ENCODE measurements around the gene C1QTNF9.
A peak's percentile ranks its signal among the peaks of the same experiment; 100 is the strongest.
"Not testable (repeated sequence)": the region's sequence is repeated elsewhere in the genome, so short reads cannot be mapped to it uniquely, and the experiment has no call there.

C1QTNF9 gene, protein sequence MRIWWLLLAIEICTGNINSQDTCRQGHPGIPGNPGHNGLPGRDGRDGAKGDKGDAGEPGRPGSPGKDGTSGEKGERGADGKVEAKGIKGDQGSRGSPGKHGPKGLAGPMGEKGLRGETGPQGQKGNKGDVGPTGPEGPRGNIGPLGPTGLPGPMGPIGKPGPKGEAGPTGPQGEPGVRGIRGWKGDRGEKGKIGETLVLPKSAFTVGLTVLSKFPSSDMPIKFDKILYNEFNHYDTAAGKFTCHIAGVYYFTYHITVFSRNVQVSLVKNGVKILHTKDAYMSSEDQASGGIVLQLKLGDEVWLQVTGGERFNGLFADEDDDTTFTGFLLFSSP
- total RNA-seq: 0.09 to 0.77 (median 0.35) reads per million in 3 donors

DNA sequence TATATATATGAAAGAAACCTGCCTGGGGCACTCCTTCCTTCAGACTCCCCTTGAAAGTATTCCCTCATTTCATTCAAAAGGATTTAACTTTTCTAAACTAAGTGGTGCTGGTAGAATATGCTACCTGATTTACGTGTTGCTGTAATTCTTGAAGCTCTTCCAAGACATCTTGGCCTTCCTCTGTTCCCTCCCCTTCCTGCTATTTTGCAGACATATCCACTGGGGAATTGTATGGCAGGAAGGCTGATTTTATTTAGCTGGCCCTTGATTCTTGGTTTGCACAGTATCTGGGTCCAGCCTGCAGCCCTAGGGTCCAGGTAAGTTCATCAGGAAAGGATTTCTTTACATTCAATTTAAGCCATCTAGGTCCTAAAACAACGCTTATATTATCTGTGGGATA lies at the start of gene C1QTNF9:
C1QTNF9 (plus strand) TSS at position 281 of the 400 bp plus-strand sequence. CDS start 6,424 bp downstream, outside the sequence.
- H3K27me3 ChIP-seq (replicated peaks; ENCODE audit: control insufficient read depth, insufficient read depth, low read length, poor library complexity, severe bottlenecking); DNase-seq; H3K9me3 ChIP-seq (ENCODE audit: control insufficient read depth, low read length); H3K4me3 ChIP-seq (ENCODE audit: insufficient read depth, low read depth, low read length, poor library complexity, severe bottlenecking); H3K4me1 ChIP-seq (ENCODE audit: control insufficient read depth, insufficient read depth, low read length, poor library complexity, severe bottlenecking); H3K27ac ChIP-seq (ENCODE audit: insufficient read depth, low read length, poor library complexity, severe bottlenecking): not testable (repeated sequence)
- peaks cover 20% of the 10 kb centered on the region for H3K36me3 ChIP-seq (ENCODE audit: control insufficient read depth, insufficient read depth, low read length)

DNA sequence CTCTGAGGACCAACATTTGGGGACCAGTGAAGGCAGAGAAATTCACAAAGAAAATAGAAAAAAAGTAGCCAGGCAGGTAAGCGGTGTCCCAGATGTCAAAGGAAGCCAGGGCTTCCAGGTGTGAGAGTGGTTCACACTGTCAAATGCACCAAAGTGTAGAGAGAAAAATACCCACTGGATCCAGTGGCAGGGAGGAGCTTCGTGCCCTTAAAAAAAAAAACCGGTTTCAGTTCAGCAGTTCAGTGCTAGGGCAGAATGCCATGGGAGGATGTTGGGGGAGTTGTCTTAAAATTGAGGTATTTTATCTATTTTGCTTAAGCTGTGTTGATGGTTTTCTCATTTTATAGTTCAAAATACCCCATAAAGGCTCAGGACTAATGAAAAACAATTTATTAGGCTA lies 47.8 kb upstream of the C1QTNF9 start:
- no peaks in the 10 kb centered on the region for H3K9me3 ChIP-seq (ENCODE audit: control insufficient read depth, low read length)
- peak overlapping the region; percentile 59 for H3K27ac ChIP-seq (ENCODE audit: insufficient read depth, low read length, poor library complexity, severe bottlenecking)
- no peaks in the 10 kb centered on the region for H3K27me3 ChIP-seq (replicated peaks; ENCODE audit: control insufficient read depth, insufficient read depth, low read length, poor library complexity, severe bottlenecking)
- peak in 2 of 3 donors; percentile 25 to 26 for DNase-seq
- peaks cover 73% of the 10 kb centered on the region for H3K4me1 ChIP-seq (ENCODE audit: control insufficient read depth, insufficient read depth, low read length, poor library complexity, severe bottlenecking)
- no peaks in the 10 kb centered on the region for H3K36me3 ChIP-seq (ENCODE audit: control insufficient read depth, insufficient read depth, low read length)
- H3K4me3 ChIP-seq (ENCODE audit: insufficient read depth, low read depth, low read length, poor library complexity, severe bottlenecking): peak overlapping the region; percentile 19

DNA sequence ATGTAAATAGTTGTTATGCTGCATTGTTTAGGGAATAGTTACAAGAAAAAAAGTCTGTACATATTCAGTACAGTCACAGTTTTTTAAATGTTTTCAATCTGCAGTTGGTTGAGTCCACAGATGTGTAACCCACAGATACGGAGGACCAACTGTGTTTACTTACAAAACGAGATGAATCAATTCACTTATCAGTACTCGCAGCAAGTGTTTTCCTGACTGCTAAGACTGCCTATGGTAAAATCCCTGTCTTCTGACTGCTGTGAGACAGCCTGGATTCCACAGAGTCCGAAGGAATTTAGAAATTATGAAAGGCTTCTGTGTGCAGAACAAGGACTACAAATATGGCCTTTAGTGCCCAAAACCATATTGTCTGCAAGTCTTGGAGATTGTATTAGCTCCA lies 45.7 kb upstream of the C1QTNF9 start:
- Histone ChIP-seq H3K4me3 (ENCODE audit: insufficient read depth, low read depth, low read length, poor library complexity, severe bottlenecking) (peak overlapping the region; percentile 9), H3K27ac (ENCODE audit: insufficient read depth, low read length, poor library complexity, severe bottlenecking) (peak overlapping the region; percentile 80), H3K36me3 (ENCODE audit: control insufficient read depth, insufficient read depth, low read length) (no peaks in the 10 kb centered on the region), H3K4me1 (ENCODE audit: control insufficient read depth, insufficient read depth, low read length, poor library complexity, severe bottlenecking) (peaks cover 78% of the 10 kb centered on the region), H3K9me3 (ENCODE audit: control insufficient read depth, low read length) (no peaks in the 10 kb centered on the region), H3K27me3 (replicated peaks; ENCODE audit: control insufficient read depth, insufficient read depth, low read length, poor library complexity, severe bottlenecking) (no peaks in the 10 kb centered on the region)
- DNase-seq: no peak

DNA sequence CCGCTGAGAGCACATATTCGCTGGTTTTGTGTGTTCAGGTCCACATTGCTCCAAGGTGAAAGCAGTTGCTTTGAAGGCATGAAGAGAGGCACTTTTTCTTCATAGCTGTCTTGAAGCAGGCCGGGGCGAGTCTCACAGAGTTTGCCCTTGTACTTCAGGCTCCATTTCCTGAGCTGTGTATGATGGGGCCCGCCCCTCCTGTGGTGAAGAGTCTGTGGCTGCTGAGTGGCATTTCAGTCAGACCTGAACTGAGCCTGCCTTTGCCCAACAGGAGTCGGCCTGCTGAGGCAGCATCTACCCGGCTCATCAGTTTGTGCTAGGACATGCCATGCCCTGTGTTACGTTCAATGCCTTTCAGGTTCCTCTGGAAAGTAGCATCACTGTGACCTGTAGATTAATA lies 44.4 kb upstream of the C1QTNF9 start:
- H3K4me1 ChIP-seq (ENCODE audit: control insufficient read depth, insufficient read depth, low read length, poor library complexity, severe bottlenecking): peaks cover 78% of the 10 kb centered on the region
- no peaks in the 10 kb centered on the region for H3K9me3 ChIP-seq (ENCODE audit: control insufficient read depth, low read length)
- H3K36me3 ChIP-seq (ENCODE audit: control insufficient read depth, insufficient read depth, low read length): no peaks in the 10 kb centered on the region
- peak; percentile 72 to 79 (median 74) for DNase-seq
- H3K4me3 ChIP-seq (ENCODE audit: insufficient read depth, low read depth, low read length, poor library complexity, severe bottlenecking): peak overlapping the region; percentile 26
- no peaks in the 10 kb centered on the region for H3K27me3 ChIP-seq (replicated peaks; ENCODE audit: control insufficient read depth, insufficient read depth, low read length, poor library complexity, severe bottlenecking)
- peak overlapping the region; percentile 80 for H3K27ac ChIP-seq (ENCODE audit: insufficient read depth, low read length, poor library complexity, severe bottlenecking)

DNA sequence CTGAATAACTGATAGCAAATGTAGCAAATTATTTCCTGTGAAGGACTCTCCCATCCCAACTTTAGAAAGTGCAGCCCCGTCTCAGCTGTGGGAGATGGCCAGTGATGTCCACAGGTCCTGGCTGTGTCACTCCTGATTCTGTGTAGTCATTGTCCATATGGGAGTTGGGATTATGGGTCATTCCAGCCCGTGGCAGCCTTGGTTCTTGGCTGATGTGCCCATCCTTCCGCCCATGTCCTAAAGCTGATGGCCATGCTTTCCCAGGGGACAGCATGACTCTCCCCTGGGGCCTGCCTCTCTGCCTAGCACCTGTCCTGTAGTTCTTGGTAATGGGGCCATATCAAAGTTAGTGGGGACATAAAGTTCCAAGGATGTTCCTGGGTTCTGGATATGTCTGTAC lies 43.9 kb upstream of the C1QTNF9 start:
- Histone ChIP-seq H3K36me3 (ENCODE audit: control insufficient read depth, insufficient read depth, low read length) (no peaks in the 10 kb centered on the region), H3K4me1 (ENCODE audit: control insufficient read depth, insufficient read depth, low read length, poor library complexity, severe bottlenecking) (peaks cover 78% of the 10 kb centered on the region), H3K27ac (ENCODE audit: insufficient read depth, low read length, poor library complexity, severe bottlenecking) (peak overlapping the region; percentile 80), H3K27me3 (replicated peaks; ENCODE audit: control insufficient read depth, insufficient read depth, low read length, poor library complexity, severe bottlenecking) (no peaks in the 10 kb centered on the region), H3K4me3 (ENCODE audit: insufficient read depth, low read depth, low read length, poor library complexity, severe bottlenecking) (peak overlapping the region; percentile 26), H3K9me3 (ENCODE audit: control insufficient read depth, low read length) (no peaks in the 10 kb centered on the region)
- DNase-seq: no peak

DNA sequence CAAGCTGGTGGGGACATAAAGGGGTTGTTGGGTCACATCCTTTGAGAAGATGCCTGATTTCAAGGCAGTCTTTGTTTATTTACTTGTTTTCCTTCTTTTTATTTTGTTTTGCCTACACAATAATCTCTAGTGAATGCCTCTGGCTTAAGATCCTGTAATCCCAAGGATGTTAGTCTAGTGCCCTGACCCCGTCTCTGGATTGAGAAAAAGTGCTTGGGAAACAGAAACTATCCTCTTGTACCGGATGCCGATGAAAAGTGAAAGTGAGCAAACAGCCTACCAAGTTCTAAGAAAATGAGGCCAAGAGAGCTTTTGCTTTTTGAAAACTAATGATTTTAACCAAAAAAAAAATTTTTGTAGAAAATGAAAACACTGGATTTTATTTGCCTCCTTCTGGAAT lies 42.1 kb upstream of the C1QTNF9 start:
- peak overlapping the region; percentile 80 for H3K27ac ChIP-seq (ENCODE audit: insufficient read depth, low read length, poor library complexity, severe bottlenecking)
- peak overlapping the region; percentile 31 for H3K4me3 ChIP-seq (ENCODE audit: insufficient read depth, low read depth, low read length, poor library complexity, severe bottlenecking)
- peaks cover 66% of the 10 kb centered on the region for H3K4me1 ChIP-seq (ENCODE audit: control insufficient read depth, insufficient read depth, low read length, poor library complexity, severe bottlenecking)
- no peaks in the 10 kb centered on the region for H3K27me3 ChIP-seq (replicated peaks; ENCODE audit: control insufficient read depth, insufficient read depth, low read length, poor library complexity, severe bottlenecking)
- H3K9me3 ChIP-seq (ENCODE audit: control insufficient read depth, low read length): no peaks in the 10 kb centered on the region
- H3K36me3 ChIP-seq (ENCODE audit: control insufficient read depth, insufficient read depth, low read length): no peaks in the 10 kb centered on the region
- peak in 1 of 3 donors; percentile 31 for DNase-seq

DNA sequence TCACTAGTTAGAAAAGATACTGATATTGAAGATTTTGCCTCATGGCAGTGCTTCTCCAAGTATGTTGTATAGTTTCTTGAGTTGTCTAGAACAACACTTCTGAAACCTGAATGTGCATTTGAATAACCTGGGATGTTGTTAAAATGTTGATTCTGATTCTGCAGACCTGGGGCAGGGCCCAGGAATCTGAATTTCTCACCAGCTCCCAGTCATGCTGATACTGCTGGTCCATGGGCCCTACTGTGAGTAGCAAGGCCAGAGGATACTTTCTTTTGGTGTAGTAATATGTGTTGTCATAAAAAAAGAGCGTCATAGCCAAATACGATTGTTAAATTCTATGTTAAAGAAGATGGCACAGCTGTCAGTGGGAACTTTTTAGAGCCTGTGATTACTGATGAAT lies 41.6 kb upstream of the C1QTNF9 start:
- no peak for DNase-seq
- peak overlapping the region; percentile 31 for H3K4me3 ChIP-seq (ENCODE audit: insufficient read depth, low read depth, low read length, poor library complexity, severe bottlenecking)
- H3K9me3 ChIP-seq (ENCODE audit: control insufficient read depth, low read length): no peaks in the 10 kb centered on the region
- no peaks in the 10 kb centered on the region for H3K36me3 ChIP-seq (ENCODE audit: control insufficient read depth, insufficient read depth, low read length)
- no peaks in the 10 kb centered on the region for H3K27me3 ChIP-seq (replicated peaks; ENCODE audit: control insufficient read depth, insufficient read depth, low read length, poor library complexity, severe bottlenecking)
- peaks cover 66% of the 10 kb centered on the region for H3K4me1 ChIP-seq (ENCODE audit: control insufficient read depth, insufficient read depth, low read length, poor library complexity, severe bottlenecking)
- peak overlapping the region; percentile 80 for H3K27ac ChIP-seq (ENCODE audit: insufficient read depth, low read length, poor library complexity, severe bottlenecking)

DNA sequence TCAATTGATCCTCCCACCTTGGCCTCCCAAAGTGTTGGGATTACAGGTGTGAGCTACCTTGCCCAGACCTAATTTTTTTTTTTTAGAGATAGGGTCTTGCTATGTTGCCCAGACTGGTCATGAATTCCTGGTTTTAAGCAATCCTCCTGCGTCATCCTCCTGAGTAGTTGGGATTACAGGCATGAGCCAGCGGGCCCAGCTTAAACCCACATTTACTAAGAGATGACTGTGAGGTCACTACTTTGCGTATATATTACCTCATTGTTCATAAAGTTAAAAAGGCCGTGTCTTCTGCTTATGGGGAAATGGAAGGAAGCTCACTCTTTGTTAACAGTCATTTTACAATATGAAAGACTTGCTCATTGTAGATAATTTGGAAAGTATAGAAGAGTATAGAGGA lies 39.6 kb upstream of the C1QTNF9 start:
- DNase-seq: no peak
- no peaks in the 10 kb centered on the region for H3K9me3 ChIP-seq (ENCODE audit: control insufficient read depth, low read length)
- no peaks in the 10 kb centered on the region for H3K36me3 ChIP-seq (ENCODE audit: control insufficient read depth, insufficient read depth, low read length)
- peaks cover 67% of the 10 kb centered on the region for H3K4me1 ChIP-seq (ENCODE audit: control insufficient read depth, insufficient read depth, low read length, poor library complexity, severe bottlenecking)
- no peaks in the 10 kb centered on the region for H3K27me3 ChIP-seq (replicated peaks; ENCODE audit: control insufficient read depth, insufficient read depth, low read length, poor library complexity, severe bottlenecking)
- H3K27ac ChIP-seq (ENCODE audit: insufficient read depth, low read length, poor library complexity, severe bottlenecking): peak overlapping the region; percentile 96
- peak overlapping the region; percentile 52 for H3K4me3 ChIP-seq (ENCODE audit: insufficient read depth, low read depth, low read length, poor library complexity, severe bottlenecking)

DNA sequence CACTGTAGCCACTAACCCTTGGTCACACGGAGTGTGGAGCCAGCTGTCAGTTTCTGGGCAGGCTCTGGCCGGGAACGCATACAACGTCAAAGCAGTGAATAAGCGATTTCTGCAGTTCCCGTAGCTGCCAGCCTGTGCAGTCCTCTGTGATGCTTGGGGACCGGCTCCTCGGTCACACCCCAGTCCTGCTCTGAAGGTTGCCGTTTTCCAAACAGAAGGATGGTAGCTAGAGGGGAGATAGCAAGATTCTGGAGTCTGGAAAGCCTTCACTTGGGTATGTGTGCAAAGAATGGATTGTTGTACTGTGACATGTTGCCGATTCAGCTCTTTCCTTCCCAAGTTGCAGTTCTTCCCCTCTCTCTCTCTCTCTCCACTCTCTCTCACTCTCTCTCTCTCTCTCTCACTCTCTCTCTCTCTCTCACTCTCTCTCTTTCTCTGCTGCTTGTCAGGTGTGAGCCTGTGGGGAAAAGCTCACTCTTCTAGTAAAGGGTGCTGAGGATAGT lies 38.7 kb upstream of the C1QTNF9 start:
- Histone ChIP-seq H3K4me1 (ENCODE audit: control insufficient read depth, insufficient read depth, low read length, poor library complexity, severe bottlenecking) (peaks cover 68% of the 10 kb centered on the region), H3K27ac (ENCODE audit: insufficient read depth, low read length, poor library complexity, severe bottlenecking) (peak overlapping the region; percentile 96), H3K27me3 (replicated peaks; ENCODE audit: control insufficient read depth, insufficient read depth, low read length, poor library complexity, severe bottlenecking) (no peaks in the 10 kb centered on the region), H3K9me3 (ENCODE audit: control insufficient read depth, low read length) (no peaks in the 10 kb centered on the region), H3K36me3 (ENCODE audit: control insufficient read depth, insufficient read depth, low read length) (no peaks in the 10 kb centered on the region), H3K4me3 (ENCODE audit: insufficient read depth, low read depth, low read length, poor library complexity, severe bottlenecking) (peak overlapping the region; percentile 52)
- DNase-seq: peak; percentile 42 to 57 (median 48)

DNA sequence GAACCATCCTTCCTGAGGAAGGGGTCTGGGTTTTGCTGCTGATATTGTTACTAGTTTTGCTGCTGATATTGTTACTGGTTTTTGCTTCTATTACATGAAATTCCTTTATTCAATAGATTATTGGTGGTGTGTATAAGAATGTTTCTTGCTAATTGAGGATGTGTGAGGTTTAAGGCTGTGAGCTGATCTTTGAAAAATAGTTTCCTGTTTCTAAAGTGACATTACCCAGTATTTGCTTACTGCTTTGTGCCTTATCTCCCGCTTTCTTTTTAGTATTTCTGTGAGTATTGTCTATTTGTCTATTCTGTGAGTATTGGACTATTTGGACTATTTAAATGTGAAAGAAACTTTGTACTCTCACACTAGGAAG lies 38.2 kb upstream of the C1QTNF9 start:
- peak overlapping the region; percentile 52 for H3K4me3 ChIP-seq (ENCODE audit: insufficient read depth, low read depth, low read length, poor library complexity, severe bottlenecking)

More for the DNA sequence above, 38.2 kb upstream of the C1QTNF9 start:
- Histone ChIP-seq H3K36me3 (ENCODE audit: control insufficient read depth, insufficient read depth, low read length) (no peaks in the 10 kb centered on the region), H3K27ac (ENCODE audit: insufficient read depth, low read length, poor library complexity, severe bottlenecking) (peak overlapping the region; percentile 96), H3K9me3 (ENCODE audit: control insufficient read depth, low read length) (no peaks in the 10 kb centered on the region), H3K27me3 (replicated peaks; ENCODE audit: control insufficient read depth, insufficient read depth, low read length, poor library complexity, severe bottlenecking) (no peaks in the 10 kb centered on the region), H3K4me1 (ENCODE audit: control insufficient read depth, insufficient read depth, low read length, poor library complexity, severe bottlenecking) (peaks cover 70% of the 10 kb centered on the region)
- no peak for DNase-seq
